Natural killer cell (primary cell): ENCODE data around the gene MAP2K3. TPM values are rescaled to one million over a fixed set of nuclear protein-coding genes. Genes with fewer than 3 reads are reported as not detected.
A peak's percentile ranks its signal among the peaks of the same experiment; 100 is the strongest.

Source experiments
- ATAC-seq, 3 donors: fragments of 150-1000 bp in 2 of 3; fragments of 200-7000 bp in 1 of 3; cut with Tn5 transposase; 1 replicate in 1 of 3; 2 replicates in 2 of 3; pipeline ENCODE4 v1.10.0; 2021; ENCODE audit warnings: mild to moderate bottlenecking in 2 of 3, moderate library complexity in 2 of 3
- DNase-seq, 2 donors: peaks; one replicate each; pipeline versions ENCODE4 v3.0.0 to v3.0.0-alpha.2; 2013 to 2021; ENCODE audit warnings: mixed read lengths in 1 of 2
- H3K27ac ChIP-seq: one replicate; pipeline ENCODE4 v1.5.1; 2013; ENCODE audit warnings: mild to moderate bottlenecking, low read length
- H3K27me3 ChIP-seq: one replicate; pipeline ENCODE4 v1.6.1; 2013; ENCODE audit warnings: low read length; ENCODE audit not compliant: control insufficient read depth, insufficient read depth
- H3K36me3 ChIP-seq: one replicate; pipeline ENCODE4 v1.6.1; 2013; ENCODE audit warnings: low read length; ENCODE audit not compliant: control insufficient read depth, insufficient read depth
- H3K4me1 ChIP-seq: one replicate; pipeline ENCODE4 v1.6.1; 2013; ENCODE audit warnings: low read length; ENCODE audit not compliant: control insufficient read depth, insufficient read depth
- H3K4me3 ChIP-seq: one replicate; pipeline ENCODE4 v1.5.1; 2013; ENCODE audit warnings: low read length
- H3K9me3 ChIP-seq: one replicate; pipeline ENCODE4 v1.6.1; 2013; ENCODE audit warnings: low read length; ENCODE audit not compliant: control insufficient read depth, insufficient read depth
- H3K27ac Mint-ChIP-seq, 2 donors: one replicate each; pipeline ENCODE4 v1.8.0; 2022; ENCODE audit warnings: mild to moderate bottlenecking in 2 of 2, mixed read lengths in 2 of 2, moderate library complexity in 1 of 2
- H3K27me3 Mint-ChIP-seq, 2 donors: one replicate each; pipeline ENCODE4 v1.8.0; 2022; ENCODE audit warnings: low read depth in 2 of 2, mixed read lengths in 2 of 2
- H3K36me3 Mint-ChIP-seq: one replicate; pipeline ENCODE4 v1.8.0; 2022; ENCODE audit warnings: mixed read lengths
- H3K4me1 Mint-ChIP-seq, 2 donors: one replicate each; pipeline ENCODE4 v1.8.0; 2022; ENCODE audit warnings: mixed read lengths in 2 of 2
- H3K4me3 Mint-ChIP-seq: one replicate; pipeline ENCODE4 v1.8.0; 2022; ENCODE audit warnings: mild to moderate bottlenecking, moderate library complexity, mixed read lengths
- H3K9me3 Mint-ChIP-seq, 2 donors: one replicate each; pipeline ENCODE4 v1.8.0; 2022; ENCODE audit warnings: mixed read lengths in 2 of 2
- WGBS: methylation state at CpG from one replicate; pipeline ENCODE4 v1.1.7; 2013; ENCODE audit warnings: missing lambda C conversion rate; ENCODE audit not compliant: insufficient coverage; 5-methylcytosine and 5-hydroxymethylcytosine counted together
- intact Hi-C: fragments of 100-400 bp; cut with micrococcal nuclease; formaldehyde crosslinking; loops from one replicate; pipeline ENCODE4 v1.14.2; 2022
- total RNA-seq, 4 donors: library from RNA; stranded (reverse); fragments of 120-200 nt in 1 of 4; gene quantifications; one replicate each; pipeline versions ENCODE4 v1.2.3 to v1.2.4, GENCODE V29; 2013 to 2022
- TF ChIP-seq, protein P1 (sequence below): fragments of 200-600 bp; IDR thresholded peaks from one replicate; pipeline ENCODE4 v1.8.0; 2022; ENCODE audit warnings: antibody characterized with exemption

MAP2K3 gene
- total RNA-seq, 3 donors from 2014 or later (not counting 1 experiment from before 2014, with no cell fraction given) = 139 to 165 (median 162) TPM

DNA sequence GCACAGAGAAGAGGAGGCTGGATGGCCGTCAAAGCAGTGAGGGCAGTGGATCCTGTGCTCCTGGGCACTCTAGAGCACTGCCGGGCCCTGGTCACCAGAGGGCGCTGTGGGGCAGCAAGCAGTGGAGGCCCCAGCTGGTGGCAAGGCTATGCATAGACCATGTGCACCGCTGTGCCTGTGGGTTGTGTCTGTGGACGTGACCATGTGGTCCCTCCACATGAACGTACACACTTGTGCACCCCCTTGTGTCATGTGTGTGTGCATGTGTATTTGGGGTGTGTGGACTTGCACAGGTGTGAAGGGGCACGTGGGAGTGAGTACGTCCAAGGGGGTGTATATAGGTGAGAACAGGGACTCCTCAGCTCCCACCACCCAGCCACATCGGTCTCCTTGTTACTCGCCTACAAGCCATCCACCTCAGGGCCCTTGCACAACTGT lies 4.4 kb upstream of the MAP2K3 start:
- Mint-ChIP-seq H3K9me3 (no peaks in the 10 kb centered on the region), H3K4me1 (peaks cover 20 to 57% of the 10 kb centered on the region in 2 donors), H3K36me3 (no peaks in the 10 kb centered on the region), H3K4me3 (peak overlapping the region; percentile 21), H3K27me3 (no peaks in the 10 kb centered on the region), H3K27ac (peak overlapping the region; percentile 58 to 71)
- Histone ChIP-seq H3K4me1 (peaks cover 48% of the 10 kb centered on the region), H3K9me3 (no peaks in the 10 kb centered on the region), H3K27me3 (no peaks in the 10 kb centered on the region), H3K36me3 (no peaks in the 10 kb centered on the region), H3K4me3 (no peak overlapping the region), H3K27ac (no peak overlapping the region)
- TF ChIP-seq, protein P1, sequence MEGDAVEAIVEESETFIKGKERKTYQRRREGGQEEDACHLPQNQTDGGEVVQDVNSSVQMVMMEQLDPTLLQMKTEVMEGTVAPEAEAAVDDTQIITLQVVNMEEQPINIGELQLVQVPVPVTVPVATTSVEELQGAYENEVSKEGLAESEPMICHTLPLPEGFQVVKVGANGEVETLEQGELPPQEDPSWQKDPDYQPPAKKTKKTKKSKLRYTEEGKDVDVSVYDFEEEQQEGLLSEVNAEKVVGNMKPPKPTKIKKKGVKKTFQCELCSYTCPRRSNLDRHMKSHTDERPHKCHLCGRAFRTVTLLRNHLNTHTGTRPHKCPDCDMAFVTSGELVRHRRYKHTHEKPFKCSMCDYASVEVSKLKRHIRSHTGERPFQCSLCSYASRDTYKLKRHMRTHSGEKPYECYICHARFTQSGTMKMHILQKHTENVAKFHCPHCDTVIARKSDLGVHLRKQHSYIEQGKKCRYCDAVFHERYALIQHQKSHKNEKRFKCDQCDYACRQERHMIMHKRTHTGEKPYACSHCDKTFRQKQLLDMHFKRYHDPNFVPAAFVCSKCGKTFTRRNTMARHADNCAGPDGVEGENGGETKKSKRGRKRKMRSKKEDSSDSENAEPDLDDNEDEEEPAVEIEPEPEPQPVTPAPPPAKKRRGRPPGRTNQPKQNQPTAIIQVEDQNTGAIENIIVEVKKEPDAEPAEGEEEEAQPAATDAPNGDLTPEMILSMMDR = peak; percentile 96
- DNase-seq = peak; percentile 90 to 92
- intact Hi-C loops = loop anchor here (2.0 kb wide), 2 partner anchors 27 to 233 kb away; partner anchors contain the start of gene NATD1
- WGBS = 17% methylated on average over 8 of the region's 10 CpGs
- ATAC-seq = peak; percentile 41 to 65 (median 42)

DNA sequence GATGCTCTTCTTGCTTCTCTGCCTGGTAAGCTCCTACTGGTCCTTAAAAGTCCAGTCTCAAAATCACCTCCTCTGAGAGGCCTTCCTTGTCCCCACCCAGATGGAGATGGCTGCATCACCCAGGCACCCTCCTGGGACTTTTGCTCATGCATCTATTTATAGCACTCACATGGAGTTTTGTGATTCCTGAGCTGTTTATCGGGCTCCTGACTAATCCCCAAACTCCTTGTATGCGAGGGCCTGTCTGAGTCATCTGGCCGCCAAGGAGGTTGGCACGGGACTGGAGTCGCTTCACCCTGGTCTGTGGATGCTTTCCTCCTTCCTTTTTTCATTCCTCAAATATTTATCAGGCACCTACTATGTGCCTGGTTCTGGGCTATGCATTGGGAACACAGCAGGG lies 2.3 kb upstream of the MAP2K3 start:
- Mint-ChIP-seq H3K27me3 (no peaks in the 10 kb centered on the region), H3K9me3 (no peaks in the 10 kb centered on the region), H3K4me3 (peak overlapping the region; percentile 72), H3K4me1 (peaks cover 31 to 62% of the 10 kb centered on the region in 2 donors), H3K27ac (peak overlapping the region; percentile 73 to 99), H3K36me3 (no peaks in the 10 kb centered on the region)
- intact Hi-C loops = no loop called here
- Histone ChIP-seq H3K9me3 (no peaks in the 10 kb centered on the region), H3K27me3 (no peaks in the 10 kb centered on the region), H3K4me1 (peaks cover 55% of the 10 kb centered on the region), H3K36me3 (no peaks in the 10 kb centered on the region), H3K27ac (no peak overlapping the region), H3K4me3 (no peak overlapping the region)
- WGBS = 94% methylated on average over 5 of the region's 5 CpGs
- TF ChIP-seq, protein P1 = no peak
- DNase-seq = no peak
- no peak for ATAC-seq

DNA sequence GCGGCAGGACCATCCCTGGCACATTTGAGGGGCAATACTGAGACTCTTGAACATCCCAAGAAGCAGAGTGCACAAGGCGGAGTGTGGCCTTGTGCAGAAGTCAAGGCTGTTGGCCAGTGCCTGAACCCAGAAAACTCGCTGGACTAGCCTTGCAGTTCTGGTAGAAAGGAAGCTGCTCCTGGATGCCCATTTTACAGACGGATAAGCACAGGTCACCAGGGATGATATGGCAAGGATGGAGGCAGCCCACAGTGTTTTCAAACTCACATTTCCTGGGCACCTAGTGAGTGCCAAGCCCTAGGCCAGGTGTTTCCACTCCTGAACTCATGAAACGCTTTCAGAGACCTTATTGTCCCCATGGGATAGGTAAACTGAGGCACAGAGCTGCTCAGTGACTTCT lies 1.7 kb upstream of the MAP2K3 start:
- H3K4me1 Mint-ChIP-seq = peaks cover 37 to 69% of the 10 kb centered on the region in 2 donors
- H3K4me3 Mint-ChIP-seq = peak overlapping the region; percentile 72
- H3K9me3 Mint-ChIP-seq = no peaks in the 10 kb centered on the region
- H3K27ac ChIP-seq = no peak overlapping the region
- H3K4me1 ChIP-seq = peaks cover 62% of the 10 kb centered on the region
- intact Hi-C loops = no loop called here
- WGBS = 96% methylated on average over 5 of the region's 5 CpGs
- peak overlapping the region; percentile 73 to 99 for H3K27ac Mint-ChIP-seq
- DNase-seq (peak in 1 of 2 donors; percentile 8), ATAC-seq (no peak)
- H3K27me3 Mint-ChIP-seq = no peaks in the 10 kb centered on the region
- H3K4me3 ChIP-seq = no peak overlapping the region
- TF ChIP-seq, protein P1 = no peak
- no peaks in the 10 kb centered on the region for H3K9me3 ChIP-seq
- H3K36me3 Mint-ChIP-seq = no peaks in the 10 kb centered on the region
- H3K36me3 ChIP-seq = no peaks in the 10 kb centered on the region
- H3K27me3 ChIP-seq = no peaks in the 10 kb centered on the region
